HCT116 (cell line): ENCODE data around the gene SAMD10. TPM values are rescaled to one million over a fixed set of nuclear protein-coding genes. Genes with fewer than 3 reads are reported as not detected.

Experiments used
- ATAC-seq: fragments of 200-7000 bp; cut with Tn5 transposase; 2 replicates; pipeline ENCODE4 v1.9.1; 2020; ENCODE audit warnings: mild to moderate bottlenecking, moderate library complexity
- BruUV-seq: library from RNA; stranded (reverse); fragments of 400-500 nt; replicated peaks from 2 replicates; lab custom pipeline; 2021; lab: Mats Ljungman, UMichigan
- CTCF ChIA-PET: fragments of 300-600 bp; sonication (Branson Sonifier 250); formaldehyde crosslinking; loops from one replicate; lab custom pipeline; 2021; ENCODE audit warnings: antibody characterized with exemption; lab: Charles Lee
- POLR2A ChIA-PET: fragments of 300-600, 350-600 bp; sonication (Branson Sonifier 250); formaldehyde crosslinking; loops from one replicate; lab custom pipeline; 2021; ENCODE audit warnings: antibody characterized with exemption; lab: Charles Lee
- RAD21 ChIA-PET, 2 experiments: fragments of 300-600 bp; sonication (Branson Sonifier 250); formaldehyde crosslinking; loops; one replicate each; lab custom pipeline; 2023; ENCODE audit warnings: low total read pairs in 2 of 2; ENCODE audit not compliant: uncharacterized antibody in 2 of 2, unreplicated experiment in 2 of 2, low non-redundant PET in 1 of 2; lab: Charles Lee
- DNase-seq: peaks from one replicate; pipeline ENCODE4 v3.0.0-alpha.2; 2010; ENCODE audit warnings: low read depth, low spot score
- H2AFZ ChIP-seq: fragments of 200-600 bp; shearing (Covaris generic), sonication (generic); 2 replicates; pipeline ENCODE4 v1.6.1; 2017; ENCODE audit warnings: low read depth, mixed run types, mixed read lengths, antibody characterized with exemption, low read length; ENCODE audit not compliant: poor library complexity, severe bottlenecking
- H3K27ac ChIP-seq: 2 replicates; pipeline ENCODE4 v1.5.1; 2012; ENCODE audit warnings: low read depth, low read length
- H3K27me3 ChIP-seq: fragments of 200-600 bp; sonication (generic); 2 replicates; pipeline ENCODE4 v1.6.1; 2016; ENCODE audit warnings: mixed run types, low read length, mixed read lengths; ENCODE audit not compliant: insufficient read depth
- H3K36me3 ChIP-seq, 2 experiments: fragments of 200-500 bp in 1 of 2; fragments of 200-600 bp in 1 of 2; sonication (Bioruptor generic) in 1 of 2; sonication (generic) in 1 of 2; 2 replicates each; pipeline versions ENCODE4 v1.5.1 to v1.6.1; 2014 to 2016; ENCODE audit warnings: low read length in 2 of 2, inconsistent platforms in 1 of 2, mixed read lengths in 1 of 2, mixed run types in 1 of 2; ENCODE audit not compliant: insufficient read depth in 2 of 2, control insufficient read depth in 1 of 2
- H3K4me1 ChIP-seq, 2 experiments: fragments of 200-600 bp in 1 of 2; sonication (generic) in 1 of 2; 2 replicates each; pipeline versions ENCODE4 v1.5.1 to v1.6.1; 2012 to 2017; ENCODE audit warnings: low read length in 2 of 2, inconsistent platforms in 1 of 2, mild to moderate bottlenecking in 1 of 2, mixed read lengths in 1 of 2, mixed run types in 1 of 2, moderate library complexity in 1 of 2; ENCODE audit not compliant: insufficient read depth in 2 of 2, control insufficient read depth in 1 of 2
- H3K4me2 ChIP-seq: fragments of 200-600 bp; sonication (generic); 2 replicates; pipeline ENCODE4 v1.6.1; 2017; ENCODE audit warnings: mixed run types, low read length, mixed read lengths
- H3K4me3 ChIP-seq, 2 experiments: fragments of 200-600 bp in 1 of 2; sonication (generic) in 1 of 2; replicated peaks in 1 of 2; 2 replicates each; pipeline ENCODE4 v1.5.1; 2011 to 2016; ENCODE audit warnings: low read length in 2 of 2, control low read depth in 1 of 2, low read depth in 1 of 2, mild to moderate bottlenecking in 1 of 2, mixed read lengths in 1 of 2, mixed run types in 1 of 2
- H3K79me2 ChIP-seq: fragments of 200-600 bp; sonication (generic); 2 replicates; pipeline ENCODE4 v1.6.1; 2017; ENCODE audit warnings: mild to moderate bottlenecking, mixed run types, low read length, moderate library complexity, mixed read lengths; ENCODE audit not compliant: insufficient read depth
- H3K9ac ChIP-seq: fragments of 200-600 bp; sonication (generic); 2 replicates; pipeline ENCODE4 v1.6.1; 2016; ENCODE audit warnings: low read length, mixed read lengths
- H3K9me2 ChIP-seq: fragments of 200-600 bp; sonication (generic), shearing (Covaris generic); 2 replicates; pipeline ENCODE4 v1.6.1; 2017; ENCODE audit warnings: mixed run types, mild to moderate bottlenecking, moderate library complexity; ENCODE audit not compliant: insufficient read depth
- H3K9me3 ChIP-seq, 2 experiments: fragments of 200-500 bp in 1 of 2; fragments of 200-600 bp in 1 of 2; sonication (Bioruptor generic) in 1 of 2; sonication (generic) in 1 of 2; 2 replicates each; pipeline ENCODE4 v1.6.1; 2014 to 2017; ENCODE audit warnings: low read length in 2 of 2, mixed read lengths in 2 of 2, inconsistent platforms in 1 of 2, low read depth in 1 of 2, mild to moderate bottlenecking in 1 of 2, mixed run types in 1 of 2, moderate library complexity in 1 of 2; ENCODE audit not compliant: control insufficient read depth in 1 of 2, insufficient read depth in 1 of 2
- H4K20me1 ChIP-seq: fragments of 200-600 bp; sonication (generic), shearing (Covaris generic); 2 replicates; pipeline ENCODE4 v1.6.1; 2017; ENCODE audit warnings: mixed run types, mild to moderate bottlenecking, moderate library complexity; ENCODE audit not compliant: insufficient read depth
- ELF1 ChIP-seq: IDR thresholded peaks from 2 replicates; pipeline ENCODE4 v1.6.1; 2012; ENCODE audit warnings: low read depth, borderline replicate concordance
- SP1 ChIP-seq: IDR thresholded peaks from 2 replicates; pipeline ENCODE4 v1.6.1; 2012; ENCODE audit warnings: low read depth
- YY1 ChIP-seq: IDR thresholded peaks from 2 replicates; pipeline ENCODE4 v1.6.1; 2011; ENCODE audit warnings: low read length, low read depth, moderate library complexity, mild to moderate bottlenecking; ENCODE audit not compliant: insufficient replicate concordance; ENCODE audit errors: extremely low read depth
- intact Hi-C: fragments of 100-400 bp; cut with micrococcal nuclease; formaldehyde crosslinking; loops from 2 replicates; pipeline ENCODE4 v1.10.0; 2022
- total RNA-seq: library from RNA; stranded (reverse); gene quantifications from one replicate; pipeline ENCODE4 v1.2.1, GENCODE V29; 2021; ENCODE audit not compliant: unreplicated experiment
- TF ChIP-seq, protein P1 (sequence below): IDR thresholded peaks from 2 replicates; pipeline ENCODE4 v1.6.1; 2012

SAMD10 gene
- total RNA-seq, 1 experiment from 2014 or later = 4.2 TPM

DNA sequence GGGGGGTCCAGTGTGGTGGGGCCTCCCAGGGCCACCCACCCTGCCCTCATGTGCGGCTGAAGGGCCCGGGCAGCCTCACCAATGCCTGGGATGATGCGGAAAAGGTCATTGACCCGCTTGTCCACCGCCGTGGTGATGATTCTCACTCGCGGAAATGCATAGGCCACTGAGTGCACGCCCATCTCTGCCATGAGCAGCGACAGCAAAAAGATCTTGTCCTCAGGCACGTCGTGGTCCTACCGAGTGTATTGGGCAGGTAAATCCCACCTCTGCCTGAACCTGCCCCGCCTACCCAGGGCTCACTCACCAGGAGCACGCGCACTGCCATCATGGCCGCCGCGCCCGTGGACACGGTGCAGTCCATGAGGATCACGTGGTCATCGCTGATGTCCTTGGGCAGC lies 39.4 kb downstream of the SAMD10 start:
- RAD21 ChIA-PET = no interaction called here
- POLR2A ChIA-PET = no interaction called here
- H3K9me2 ChIP-seq = no peaks in the 10 kb centered on the region
- BruUV-seq = TSS peak; percentile 62
- peaks cover 13 to 41% of the 10 kb centered on the region in 2 experiments; a peak in 3 of 4 replicates for H3K36me3 ChIP-seq
- H3K4me3 ChIP-seq = no peak overlapping the region
- no peak overlapping the region for H3K4me2 ChIP-seq
- H3K4me1 ChIP-seq = peaks cover 3 to 13% of the 10 kb centered on the region in 2 experiments; a peak in 2 of 4 replicates
- no peak for ATAC-seq
- peaks cover 8% of the 10 kb centered on the region; the same call in 1 of the 2 replicates for H3K79me2 ChIP-seq
- H3K27me3 ChIP-seq = no peaks in the 10 kb centered on the region
- H3K9ac ChIP-seq = no peak overlapping the region
- H3K27ac ChIP-seq = no peak overlapping the region
- no peak overlapping the region for H2AFZ ChIP-seq
- CTCF ChIA-PET = no interaction called here
- H3K9me3 ChIP-seq = no peaks in the 10 kb centered on the region
- intact Hi-C loops = no loop called here
- H4K20me1 ChIP-seq = no peaks in the 10 kb centered on the region
- no peak for DNase-seq
- TF ChIP-seq SP1 (no peak), YY1 (no peak)

DNA sequence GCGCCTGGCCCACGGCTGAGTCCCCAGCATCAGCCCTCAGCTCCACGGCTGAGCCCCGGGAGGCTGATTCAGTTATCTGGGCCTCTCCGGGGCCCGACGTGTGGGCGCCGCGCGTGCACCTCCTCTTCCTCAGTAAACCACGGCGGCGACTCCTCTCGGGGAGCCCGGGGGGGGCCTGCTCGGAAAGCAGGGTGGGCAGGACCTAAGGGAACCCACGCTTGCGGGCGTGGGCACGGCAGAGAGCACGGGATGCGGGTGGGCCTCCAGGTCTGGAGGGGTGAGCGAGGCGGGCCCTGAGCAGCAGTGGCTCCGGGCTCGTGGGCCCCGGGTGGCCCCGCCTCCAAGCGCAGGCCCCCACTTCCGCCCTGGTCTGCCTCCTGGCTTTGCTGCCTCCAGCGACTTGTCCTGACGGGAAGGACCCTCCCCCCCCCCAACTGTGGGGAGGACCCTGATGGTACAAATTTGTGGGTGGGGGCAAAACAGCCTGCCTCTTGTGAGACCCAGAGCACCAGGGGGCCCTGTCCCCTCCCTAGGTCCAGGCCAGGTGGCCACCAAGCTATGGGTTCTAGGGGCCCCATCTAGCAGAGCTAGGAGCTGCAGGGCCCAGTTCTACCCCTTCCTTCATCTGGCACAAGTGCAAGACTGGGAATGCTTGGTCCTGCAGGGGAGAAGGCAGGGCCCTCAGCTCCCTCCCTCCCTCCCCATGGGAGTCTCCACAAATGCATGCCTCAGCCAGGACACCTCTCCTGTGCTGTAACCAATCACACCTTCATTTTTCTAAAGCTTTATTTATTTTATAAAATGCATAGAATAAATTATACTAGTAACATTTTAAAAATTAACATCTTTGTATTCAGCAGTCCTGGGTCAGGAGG lies 40.1 kb downstream of the SAMD10 start:
- TF ChIP-seq, protein P1, sequence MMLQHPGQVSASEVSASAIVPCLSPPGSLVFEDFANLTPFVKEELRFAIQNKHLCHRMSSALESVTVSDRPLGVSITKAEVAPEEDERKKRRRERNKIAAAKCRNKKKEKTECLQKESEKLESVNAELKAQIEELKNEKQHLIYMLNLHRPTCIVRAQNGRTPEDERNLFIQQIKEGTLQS = no peak
- no peak for TF ChIP-seq ELF1
- ATAC-seq = no peak
- H3K27ac ChIP-seq = no peak overlapping the region
- no peaks in the 10 kb centered on the region for H4K20me1 ChIP-seq
- no peaks in the 10 kb centered on the region for H3K9me3 ChIP-seq
- H3K9ac ChIP-seq = no peak overlapping the region
- ChIA-PET RAD21 (no interaction called here), CTCF (no interaction called here), POLR2A (no interaction called here)
- no peak overlapping the region for H3K4me2 ChIP-seq
- peaks cover 5% of the 10 kb centered on the region; the same call in 1 of the 2 replicates for H3K79me2 ChIP-seq
- H3K9me2 ChIP-seq = no peaks in the 10 kb centered on the region
- H3K27me3 ChIP-seq = no peaks in the 10 kb centered on the region
- peaks cover 7 to 33% of the 10 kb centered on the region in 2 experiments; a peak in 3 of 4 replicates for H3K36me3 ChIP-seq
- H3K4me3 ChIP-seq = no peak overlapping the region
- peaks cover 3 to 13% of the 10 kb centered on the region in 2 experiments; a peak in 2 of 4 replicates for H3K4me1 ChIP-seq
- intact Hi-C loops = no loop called here
- no peak for DNase-seq
- BruUV-seq = no TSS peak
- H2AFZ ChIP-seq = no peak overlapping the region
